ENCODE data around the gene GATAD2A.
"Not testable (repeated sequence)": the region's sequence is repeated elsewhere in the genome, so short reads cannot be mapped to it uniquely, and the experiment has no call there.

The GATAD2A gene

GRCh38 chr19:19388568-19389555 lies 16.6 kb upstream of the GATAD2A start:
- DNase-seq (ENCODE audit: low read depth): no peak

GRCh38 chr19:19389683-19390082 lies 15.8 kb upstream of the GATAD2A start:
- not testable (repeated sequence) for DNase-seq (ENCODE audit: low read depth)

- not testable (repeated sequence) for DNase-seq (ENCODE audit: low read depth)
These were observed 11.1 kb upstream of the GATAD2A start for GRCh38 chr19:19394333-19394732.

- peak; percentile 58 for DNase-seq (ENCODE audit: low read depth)
These were observed 5.6 kb upstream of the GATAD2A start for GRCh38 chr19:19399733-19400433.

- DNase-seq (ENCODE audit: low read depth): peak; percentile 51
These were observed 2.7 kb upstream of the GATAD2A start for GRCh38 chr19:19402656-19403372.

GRCh38 chr19:19403373-19403901 lies 2.0 kb upstream of the GATAD2A start:
- peak; percentile 70 for DNase-seq (ENCODE audit: low read depth)

- peak; percentile 54 for DNase-seq (ENCODE audit: low read depth)
These were observed 749 bp downstream of the GATAD2A start for GRCh38 chr19:19405971-19406877.

GRCh38 chr19:19406878-19407632 lies 1.6 kb downstream of the GATAD2A start:
- DNase-seq (ENCODE audit: low read depth): peak; percentile 74

- DNase-seq (ENCODE audit: low read depth): no peak
These were observed 2.1 kb downstream of the GATAD2A start for GRCh38 chr19:19407633-19407930.

- no peak for DNase-seq (ENCODE audit: low read depth)
These were observed 3.7 kb downstream of the GATAD2A start for GRCh38 chr19:19409205-19409604.

- no peak for DNase-seq (ENCODE audit: low read depth)
These were observed 4.2 kb downstream of the GATAD2A start for GRCh38 chr19:19409631-19410030.

- no peak for DNase-seq (ENCODE audit: low read depth)
These were observed 5.4 kb downstream of the GATAD2A start for GRCh38 chr19:19410553-19411550.

GRCh38 chr19:19416280-19416679 lies 10.8 kb downstream of the GATAD2A start:
- DNase-seq (ENCODE audit: low read depth): no peak

- DNase-seq (ENCODE audit: low read depth): no peak
These were observed 11.6 kb downstream of the GATAD2A start for GRCh38 chr19:19417046-19417445.

- no peak for DNase-seq (ENCODE audit: low read depth)
These were observed 12.3 kb downstream of the GATAD2A start for GRCh38 chr19:19417628-19418245.

- DNase-seq (ENCODE audit: low read depth): no peak
These were observed 13.2 kb downstream of the GATAD2A start for GRCh38 chr19:19418555-19419260.

GRCh38 chr19:19420570-19421298 lies 15.3 kb downstream of the GATAD2A start:
- peak; percentile 29 for DNase-seq (ENCODE audit: low read depth)
